NCI-H524 treated with DMSO at 0.1 percent for 48 hours (cell line): Measurements from ENCODE around the gene PIK3R6.

Experiments
- DNase-seq: peaks from one replicate; lab custom pipeline; 2025; lab: John Stamatoyannopoulos, UW

Gene PIK3R6

DNA sequence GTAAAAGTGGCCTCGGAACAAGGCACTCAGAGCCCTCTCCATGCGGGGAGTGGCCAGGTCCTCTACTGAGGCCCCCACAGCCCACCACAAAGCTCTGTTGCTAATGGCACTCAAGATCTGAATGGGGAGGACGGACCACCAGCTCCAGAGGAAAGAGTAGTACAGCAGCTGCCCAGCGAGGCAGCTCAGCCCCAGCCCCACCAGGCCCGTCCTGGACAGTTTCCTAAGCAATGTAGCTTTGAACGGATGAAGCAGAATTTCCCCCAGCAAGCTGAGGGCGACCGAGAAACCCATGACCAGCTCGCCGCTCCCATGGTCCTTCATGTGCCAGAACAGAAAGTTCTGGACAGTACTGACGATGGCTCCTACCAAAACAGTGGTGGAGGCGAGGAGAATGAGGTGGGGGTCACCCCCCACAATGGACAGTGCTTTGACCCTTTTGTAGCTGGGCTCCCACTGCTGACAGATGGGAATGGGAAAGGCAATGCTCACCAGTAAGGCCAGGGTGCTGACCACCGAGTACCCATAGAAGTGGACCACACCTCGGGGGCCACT, 69.8 kb downstream of the PIK3R6 start:
- no peak for DNase-seq

GRCh38 chr17:8794636-8795035, 72.8 kb downstream of the PIK3R6 start:
- DNase-seq, result no peak

DNA sequence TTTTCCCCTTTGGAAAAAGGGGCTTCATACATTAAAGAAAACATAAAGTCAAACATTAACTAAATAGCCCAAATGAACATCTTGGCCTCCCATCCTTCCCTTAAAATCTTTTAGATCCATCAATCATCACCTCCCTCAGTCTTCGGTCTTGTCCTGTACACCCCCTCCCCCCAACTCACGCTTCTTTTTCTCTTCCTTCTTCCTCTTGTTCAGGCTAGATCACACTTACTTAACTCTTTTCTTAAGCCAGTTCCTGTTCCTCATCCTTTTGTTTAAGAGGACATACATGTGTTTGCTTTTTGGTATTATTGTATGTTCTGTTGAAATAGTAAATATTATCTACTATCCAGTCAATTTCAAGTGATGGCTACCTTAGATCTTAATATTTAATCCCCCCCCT, 73.8 kb downstream of the PIK3R6 start:
- DNase-seq, result no peak

DNA sequence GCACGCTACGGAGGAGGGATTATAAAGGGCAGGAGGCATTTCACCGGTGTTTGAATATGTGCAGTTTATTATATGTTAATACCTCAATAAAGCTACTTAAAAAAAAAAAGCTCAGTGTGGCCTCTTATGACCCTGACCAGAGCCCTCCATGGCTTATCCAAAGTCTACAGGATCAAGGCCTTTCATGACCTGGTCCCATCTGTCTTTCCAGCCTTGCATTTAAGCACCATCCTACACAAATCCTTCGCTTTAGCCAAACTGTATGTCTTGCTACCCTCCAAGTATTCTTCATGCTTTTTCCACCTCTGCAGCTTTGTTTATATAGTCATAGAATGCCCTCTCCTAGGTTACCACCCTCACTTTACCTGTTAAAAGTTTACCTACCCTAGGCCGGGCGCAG, 74.8 kb downstream of the PIK3R6 start:
- DNase-seq, result no peak

- no peak for DNase-seq
These were observed 75.6 kb downstream of the PIK3R6 start for GRCh38 chr17:8791910-8792270.

GRCh38 chr17:8791248-8791909, 76.1 kb downstream of the PIK3R6 start:
- no peak for DNase-seq

DNA sequence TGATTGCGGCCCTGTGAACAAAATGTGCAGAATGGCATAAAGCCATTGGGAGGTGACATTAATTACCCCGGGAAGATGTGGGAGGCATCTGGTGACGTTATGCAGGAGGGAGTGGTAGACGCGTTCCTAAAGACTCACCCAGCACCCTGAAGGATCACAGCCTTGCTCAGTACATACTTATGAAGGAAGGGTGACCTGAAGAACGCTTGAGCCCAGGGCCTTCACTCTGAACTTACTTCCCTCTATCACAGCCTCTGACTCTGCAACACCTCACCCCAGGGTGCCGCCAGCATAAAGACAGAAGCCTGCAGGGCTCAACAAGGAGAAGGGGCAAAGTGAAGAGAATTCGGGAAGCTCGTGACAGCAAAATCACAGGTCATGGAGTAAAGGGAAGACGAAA, 77.7 kb downstream of the PIK3R6 start:
- DNase-seq, result no peak

- no peak for DNase-seq
These were observed 78.5 kb downstream of the PIK3R6 start for GRCh38 chr17:8788998-8789397.

DNA sequence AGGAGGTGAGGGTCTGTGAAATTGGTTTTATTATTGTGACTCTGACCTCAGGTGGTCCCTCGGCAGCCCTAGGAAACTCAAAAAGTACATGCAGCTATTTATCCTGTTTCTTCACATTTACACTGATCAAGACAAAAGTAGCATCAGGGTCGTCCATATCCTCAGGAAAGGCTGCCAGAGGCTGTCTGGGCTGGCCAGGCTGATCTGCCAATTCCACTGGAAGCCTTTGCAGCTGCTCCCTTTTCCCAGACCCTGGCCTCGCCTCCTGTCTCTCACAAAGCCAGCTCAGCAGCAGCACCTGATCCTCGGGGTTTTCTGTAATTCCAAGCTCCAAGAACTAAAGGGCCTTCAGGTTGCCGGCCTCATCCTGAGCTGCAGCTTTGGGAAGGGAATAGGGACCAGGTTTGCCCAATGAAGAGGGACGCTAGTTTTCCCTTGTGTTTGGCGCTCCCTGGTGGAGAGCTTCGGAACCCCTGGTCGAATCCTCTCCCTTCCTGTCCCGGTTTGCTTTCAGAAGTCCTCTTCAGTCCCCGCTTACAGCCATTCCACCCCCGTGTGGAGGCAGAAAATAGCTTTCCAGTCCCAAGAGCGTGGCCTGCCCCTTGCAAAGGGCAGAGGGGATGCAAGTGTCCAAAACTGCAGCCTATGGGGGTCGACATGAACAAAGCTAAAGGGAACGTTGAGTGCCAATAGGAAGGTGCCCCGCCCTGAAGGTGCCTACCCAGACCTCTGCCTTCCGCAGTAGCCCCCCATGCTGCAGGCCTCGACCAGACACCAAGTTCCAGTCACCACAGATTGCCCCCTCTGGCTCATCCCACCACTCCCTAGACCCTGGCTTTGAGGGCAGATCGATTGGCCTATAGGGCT, 81.7 kb downstream of the PIK3R6 start:
- no peak for DNase-seq

DNA sequence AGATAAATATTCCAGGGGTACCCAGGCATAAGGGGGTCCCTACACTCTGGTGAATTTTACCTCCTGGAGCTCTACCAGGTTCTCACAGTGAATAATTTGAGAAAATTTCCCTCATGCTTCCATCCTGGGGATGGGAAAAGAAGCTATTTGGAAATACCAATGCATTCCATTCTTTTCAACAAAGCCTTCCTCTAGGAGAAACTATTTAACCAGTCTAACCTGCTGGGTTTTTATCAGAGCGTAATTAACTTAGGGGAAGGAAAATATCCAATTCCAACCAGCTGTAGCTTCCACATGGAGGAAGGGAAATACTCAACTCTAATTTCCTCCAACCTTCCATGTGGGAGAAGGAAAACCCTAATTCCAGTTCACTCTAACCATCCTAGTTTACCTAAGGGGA, 85.3 kb downstream of the PIK3R6 start:
- DNase-seq, result no peak

DNA sequence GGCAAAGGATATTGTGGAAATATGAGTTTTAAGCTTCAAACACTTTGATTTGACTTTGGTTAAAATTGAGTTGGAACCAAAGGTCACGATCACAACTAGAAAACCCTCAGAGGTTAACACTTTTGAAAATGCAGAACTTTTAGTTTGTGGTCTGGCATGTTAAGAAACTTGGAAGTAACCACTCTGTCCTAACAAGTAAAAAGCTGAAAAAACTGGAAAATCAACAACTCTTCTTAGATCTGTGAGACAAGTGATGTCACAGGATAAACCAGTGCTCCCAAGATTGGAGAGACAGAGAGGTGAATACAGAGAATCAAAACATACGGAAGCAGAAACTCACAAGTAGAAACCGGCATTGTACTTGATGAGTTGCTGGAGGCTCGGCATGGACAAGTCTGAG, 85.7 kb downstream of the PIK3R6 start:
- DNase-seq, result no peak

DNA sequence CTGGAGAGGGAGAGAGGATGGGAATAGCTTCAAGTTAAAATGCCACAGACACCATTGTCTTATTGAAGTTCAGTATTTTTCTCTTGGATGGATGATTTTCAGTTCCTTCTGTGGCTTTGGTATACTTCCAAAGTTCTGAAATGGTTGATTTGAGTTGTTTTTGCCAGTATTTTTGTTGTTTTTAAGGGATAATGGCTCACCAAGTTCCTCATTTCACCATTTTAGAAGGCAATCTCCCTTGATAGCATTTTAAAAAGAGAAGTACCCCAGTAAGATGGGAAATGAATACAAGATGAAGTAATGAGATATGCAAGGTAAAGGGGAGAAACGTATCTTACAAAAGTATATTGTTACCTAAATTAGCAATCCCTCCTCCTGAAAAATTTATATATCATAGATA, 90.6 kb downstream of the PIK3R6 start:
- no peak for DNase-seq

GRCh38 chr17:8776248-8776647, 91.2 kb downstream of the PIK3R6 start:
- DNase-seq, result no peak

DNA sequence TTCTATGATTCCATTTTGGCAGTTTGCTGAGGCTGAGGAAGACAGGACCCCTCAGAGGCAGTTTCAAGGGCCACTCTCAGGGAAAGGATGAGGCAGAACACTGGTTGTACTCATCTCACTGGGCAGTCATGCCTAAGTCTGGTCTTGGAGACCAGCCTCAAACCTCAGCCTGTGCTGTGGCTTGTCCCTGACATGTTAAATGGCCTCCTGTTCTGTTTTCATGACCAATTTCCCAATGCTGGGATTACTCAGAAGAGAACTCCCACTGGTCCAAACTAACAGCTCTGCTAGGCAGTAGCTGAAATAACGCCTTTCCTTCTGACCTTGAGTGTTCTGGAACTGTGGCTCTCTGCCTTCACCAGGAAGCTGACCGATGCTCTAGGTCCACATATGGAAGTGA, 100.7 kb downstream of the PIK3R6 start:
- no peak for DNase-seq

GRCh38 chr17:8762012-8762411, 105.5 kb downstream of the PIK3R6 start:
- no peak for DNase-seq

DNA sequence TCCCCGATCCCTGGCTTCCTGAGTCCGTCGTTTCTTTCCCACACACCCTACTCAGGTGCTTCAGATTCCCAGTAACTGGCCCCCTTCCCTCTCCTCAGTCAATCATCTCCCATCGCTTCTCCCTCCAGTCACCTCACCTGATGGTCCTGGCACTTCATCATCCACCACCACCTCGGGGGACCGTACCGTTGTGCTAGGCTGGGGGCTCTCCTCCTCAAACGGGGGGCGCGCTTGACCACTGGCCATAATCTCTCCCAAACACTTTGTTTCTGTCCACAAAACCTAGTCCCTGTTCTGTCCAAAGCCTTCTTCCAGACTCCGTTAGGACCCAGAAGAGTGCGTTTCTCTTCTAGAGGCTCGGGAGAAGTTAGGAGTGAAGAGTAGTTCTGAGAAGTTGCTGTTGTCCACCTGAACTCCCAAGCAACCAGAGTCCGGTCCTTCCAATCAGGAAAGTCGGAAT, 109.3 kb downstream of the PIK3R6 start, which contains the start of gene SPDYE4:
TSS of gene SPDYE4 (minus strand) at position 410 of the 460 bp plus-strand sequence. CDS start at position 246, 164 bp downstream.
- no peak for DNase-seq

- DNase-seq, result no peak
These were observed 110.3 kb downstream of the PIK3R6 start for GRCh38 chr17:8757189-8757588.

DNA sequence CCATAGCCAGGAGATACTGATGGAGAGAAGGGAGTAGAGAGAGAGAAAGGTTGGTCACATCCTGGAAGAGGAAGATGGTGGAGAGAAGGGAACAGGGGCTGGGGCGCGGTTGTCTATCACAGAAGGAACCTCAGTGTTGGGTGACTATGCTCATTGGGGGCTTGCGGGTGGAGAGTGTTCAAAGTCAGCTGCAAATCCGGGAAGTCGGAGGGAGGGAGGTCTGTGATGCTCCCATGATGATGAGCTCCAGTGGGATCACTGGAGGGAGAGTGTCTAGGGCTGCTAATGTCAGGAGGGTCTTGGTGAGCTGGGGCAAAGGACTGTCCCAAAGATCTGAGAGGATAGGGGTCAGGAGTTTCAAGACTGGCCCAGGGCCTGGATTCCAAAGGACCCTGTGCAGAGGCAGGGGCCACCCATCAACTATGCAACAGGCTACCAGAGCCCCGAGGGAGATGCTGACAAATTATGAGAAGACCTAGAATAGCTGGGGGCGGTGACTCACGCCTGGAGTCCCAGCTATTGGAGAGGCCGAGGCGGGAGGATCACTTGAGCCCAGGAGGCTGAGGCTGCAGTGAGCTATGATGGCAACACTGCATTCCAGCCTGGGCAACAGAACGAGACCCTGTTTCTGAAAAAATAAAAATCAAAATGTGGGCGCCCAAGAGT, 111.8 kb downstream of the PIK3R6 start:
- DNase-seq, result no peak

GRCh38 chr17:8754890-8755289, 112.6 kb downstream of the PIK3R6 start:
- no peak for DNase-seq

- DNase-seq, result no peak
These were observed 113.5 kb downstream of the PIK3R6 start for GRCh38 chr17:8753976-8754440.

DNA sequence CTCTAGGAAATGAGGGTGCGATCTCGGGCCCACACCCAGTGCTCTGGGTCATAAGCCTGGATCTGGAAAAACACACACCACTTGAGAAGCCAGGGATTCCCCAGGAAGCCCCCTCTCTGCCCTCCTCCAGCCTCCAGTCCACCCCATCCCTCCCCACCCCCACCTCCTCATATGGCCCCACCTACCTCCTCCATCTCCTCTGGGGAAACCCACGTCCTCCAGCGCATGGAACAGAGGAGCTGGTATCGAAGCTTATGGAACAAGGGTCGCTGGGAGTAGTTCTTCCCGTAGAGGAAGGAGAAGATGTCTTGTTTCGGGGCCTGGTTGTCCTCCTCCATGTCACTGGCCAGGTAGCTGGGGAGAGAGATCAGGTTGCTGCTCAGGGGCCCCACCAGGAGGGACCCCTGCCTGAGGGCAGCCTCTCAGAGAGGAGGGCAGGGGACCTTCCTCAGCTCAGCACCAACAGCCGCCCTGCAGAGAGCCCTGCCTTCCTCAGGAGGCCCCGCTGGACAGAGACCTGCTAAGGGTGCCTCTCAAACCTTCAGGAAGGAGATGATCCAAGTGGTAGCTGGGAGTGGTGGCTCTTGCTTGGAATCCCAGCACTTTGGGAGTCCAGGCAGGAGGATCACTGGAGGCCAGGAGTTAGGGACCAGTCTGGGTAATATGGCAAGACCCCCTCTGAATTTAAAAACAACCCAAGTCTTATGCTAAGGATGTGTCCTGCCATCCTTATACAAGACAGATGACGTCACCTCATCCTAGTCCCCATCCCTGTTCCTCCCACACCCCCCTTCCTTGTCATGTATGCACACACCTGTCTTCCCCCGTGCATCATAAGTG, 114.1 kb downstream of the PIK3R6 start:
- no peak for DNase-seq
